HG03575 (cell line): ENCODE results near the gene MYMX.

ENCODE experiments used
- ATAC-seq: cut with Tn5 transposase; IDR thresholded peaks from one replicate; pipeline ENCODE4 v1.9.1; 2021; ENCODE audit not compliant: unreplicated experiment, insufficient number of reproducible peaks, low FRiP score; ENCODE audit errors: extremely low read depth

MYMX gene

DNA sequence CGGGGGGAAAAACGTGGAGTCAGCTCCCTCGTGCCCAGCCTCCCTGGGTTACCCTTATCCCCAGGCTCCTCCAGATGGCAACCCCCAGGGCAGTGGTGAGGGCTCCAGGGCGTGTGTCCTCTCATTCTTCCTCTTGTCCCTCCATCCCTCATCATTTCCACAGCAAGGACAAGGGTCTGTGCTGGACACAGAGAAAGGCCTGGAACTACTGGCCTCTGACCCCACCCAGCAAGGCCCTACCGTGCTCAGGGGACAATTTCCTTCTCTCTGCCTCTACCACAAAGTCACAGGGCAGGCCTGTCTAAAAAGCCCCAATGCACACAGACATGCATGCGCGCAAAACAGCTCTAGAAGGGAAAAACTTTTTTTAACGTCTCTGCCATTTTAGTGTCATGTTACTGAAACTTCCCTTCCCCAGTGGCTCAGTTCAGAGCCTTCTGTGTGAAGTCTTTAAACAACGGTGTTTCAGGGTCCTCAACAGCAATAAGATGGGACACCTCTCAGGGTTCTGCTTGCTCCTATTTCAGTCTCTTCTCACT, 41.7 kb downstream of the MYMX start:
- ATAC-seq, result no peak

GRCh38 chr6:44258921-44259320, 42.2 kb downstream of the MYMX start:
- no peak for ATAC-seq

DNA sequence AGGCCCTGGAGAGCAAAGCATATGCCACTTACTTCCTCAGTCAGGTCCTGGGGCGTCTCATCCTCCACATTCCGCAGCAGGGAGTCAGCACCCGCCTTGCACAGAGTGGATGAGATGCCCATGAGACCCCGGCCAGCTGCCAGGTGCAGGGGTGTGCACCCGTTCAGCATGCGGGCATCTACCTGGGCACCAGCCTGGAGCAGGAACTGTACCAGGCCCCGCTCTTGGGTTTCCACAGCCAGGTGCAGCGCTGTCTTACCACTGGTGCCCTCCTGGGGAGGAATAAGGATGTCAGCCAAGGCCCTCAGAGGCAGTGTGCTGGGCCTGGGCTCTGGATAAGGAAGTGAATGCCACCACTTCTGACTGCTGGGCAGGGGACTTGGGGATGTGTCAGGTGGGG, 43.3 kb downstream of the MYMX start:
- no peak for ATAC-seq

DNA sequence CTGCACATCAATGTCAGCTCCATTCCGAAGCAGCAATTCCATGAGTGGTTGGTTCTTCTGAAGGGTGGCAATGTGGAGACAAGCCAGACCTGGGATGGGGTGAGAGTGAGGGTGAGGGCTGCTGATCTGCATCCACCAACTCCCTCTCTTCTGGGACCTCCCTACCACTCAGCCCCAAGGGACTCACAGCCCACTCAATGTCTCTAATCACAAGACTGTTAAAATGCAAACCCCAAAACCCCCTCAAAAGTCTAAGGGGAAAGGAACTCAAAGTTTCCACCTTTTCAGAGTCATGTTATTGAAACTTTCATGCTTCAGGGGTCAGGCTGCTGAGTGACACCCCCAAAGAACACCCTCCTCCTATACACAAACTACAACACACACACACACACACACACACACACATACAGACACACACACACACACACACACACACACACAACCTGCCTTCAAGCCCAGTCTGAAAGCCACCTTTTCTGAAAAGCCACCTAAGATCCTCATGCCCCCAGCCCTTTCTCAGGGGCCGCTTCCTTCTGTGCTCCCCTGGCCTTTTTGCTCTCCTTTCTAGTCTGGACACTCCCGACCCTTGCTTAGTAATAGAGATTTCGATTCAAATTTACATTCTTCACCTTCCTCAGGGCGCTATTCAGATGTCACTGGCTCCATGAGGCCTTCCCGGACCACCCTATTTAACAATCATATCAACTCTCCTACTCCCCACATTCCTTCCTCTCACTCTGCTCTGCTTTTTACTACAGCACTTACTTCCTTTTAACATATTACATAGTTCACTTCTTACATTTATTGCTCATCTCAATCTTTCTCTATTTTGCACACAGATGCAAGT, 43.9 kb downstream of the MYMX start:
- no peak for ATAC-seq

DNA sequence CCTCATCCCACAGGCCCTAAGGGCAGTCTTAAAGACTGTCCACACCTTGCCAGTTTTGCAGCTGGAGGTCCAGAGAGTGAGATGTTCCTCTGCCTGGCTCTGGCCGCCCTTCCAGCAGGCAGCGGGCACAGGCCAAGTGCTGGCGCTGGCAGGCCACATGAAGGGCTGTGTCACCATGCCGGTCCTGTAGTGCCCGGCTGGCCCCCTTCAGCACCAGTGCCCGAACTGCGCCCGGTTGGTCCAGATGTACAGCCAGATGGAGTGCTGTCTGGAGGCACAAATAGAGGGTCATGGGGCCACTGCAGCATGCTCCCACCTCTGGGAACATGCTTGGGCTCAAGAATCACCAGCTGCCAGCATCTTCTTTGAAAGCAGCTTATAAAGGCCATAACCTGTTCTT, 44.9 kb downstream of the MYMX start:
- ATAC-seq, result no peak

- no peak for ATAC-seq
Measured at GRCh38 chr6:44262467-44263353, 46.0 kb downstream of the MYMX start.

DNA sequence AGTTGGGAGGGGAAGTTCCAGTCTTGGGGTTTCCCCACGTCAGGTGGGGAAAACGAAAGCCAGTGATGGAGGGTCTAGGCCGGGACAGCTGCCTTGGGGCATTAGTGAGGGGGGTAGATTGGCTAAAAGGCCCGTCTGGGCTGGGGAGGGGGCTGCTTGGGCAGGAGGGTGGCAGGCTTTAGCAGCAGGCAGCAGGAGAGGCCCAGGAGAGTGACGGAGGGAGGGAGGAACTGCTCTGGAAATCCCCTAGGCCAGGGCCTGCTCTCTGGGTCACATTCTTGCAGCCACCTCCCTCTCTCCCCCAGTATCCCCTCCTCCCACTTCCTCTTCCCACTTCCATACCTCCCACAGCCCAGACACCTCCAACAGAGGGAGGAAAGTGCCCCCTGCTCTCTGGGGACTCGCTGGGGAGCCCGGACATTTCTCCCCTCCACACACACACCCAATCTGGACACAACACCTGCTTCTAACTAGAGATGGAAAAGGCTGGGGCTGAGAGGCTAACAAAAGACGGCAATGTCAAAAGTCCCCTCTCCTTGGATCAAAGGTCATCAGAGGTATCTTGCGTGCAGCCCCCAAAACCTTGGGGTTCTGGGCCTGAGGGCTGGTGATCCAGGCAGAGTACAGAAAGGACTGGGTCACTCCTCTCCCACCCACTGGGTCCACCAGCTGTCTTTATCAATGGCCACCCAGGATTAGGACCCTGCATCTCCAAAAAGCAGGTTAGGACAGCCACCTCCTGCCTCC, 46.8 kb downstream of the MYMX start:
- ATAC-seq, result no peak

DNA sequence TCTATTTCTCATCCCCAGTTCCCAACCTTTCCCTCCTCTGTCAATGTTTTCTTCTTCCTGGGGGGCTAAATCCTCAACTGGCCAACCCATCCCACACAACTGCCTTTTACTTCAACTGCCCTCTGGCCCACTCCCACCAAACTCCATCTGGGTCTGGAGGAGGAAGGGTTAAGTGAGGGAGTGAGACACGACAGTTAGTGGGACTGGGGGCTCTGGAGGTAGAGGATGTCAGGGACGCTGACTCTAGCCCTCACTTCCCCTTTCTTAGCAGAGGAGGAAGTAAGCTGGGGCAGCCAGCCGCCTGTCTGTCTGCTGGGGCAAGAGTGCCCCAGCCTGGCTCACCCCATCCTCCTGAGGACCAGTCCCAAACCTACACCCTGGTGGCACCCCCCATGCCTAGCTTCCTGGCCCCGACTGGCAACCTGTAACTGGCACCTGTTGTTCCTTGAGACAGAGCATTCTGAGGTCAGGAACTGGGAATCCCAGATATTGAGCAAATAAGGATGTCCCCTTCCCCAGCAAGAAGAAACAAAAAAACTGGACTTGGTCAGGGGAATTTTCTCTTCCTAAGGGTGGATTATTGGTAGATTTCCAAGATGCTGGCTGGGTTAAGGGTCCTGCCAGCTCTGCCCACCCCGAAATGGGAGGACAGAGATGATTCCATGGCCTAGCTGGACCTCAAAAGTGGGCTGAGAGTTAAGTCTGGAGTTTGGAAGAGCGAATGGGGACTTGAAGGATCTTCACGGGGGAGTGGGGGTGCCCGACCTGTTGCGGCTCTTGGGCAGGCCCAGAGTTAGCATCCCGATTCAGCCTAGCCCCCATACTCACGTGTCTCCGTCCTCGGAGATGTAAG, 47.7 kb downstream of the MYMX start:
- ATAC-seq, result no peak

GRCh38 chr6:44265007-44265721, 48.4 kb downstream of the MYMX start, which contains the start of gene NFKBIE:
TSS of gene NFKBIE (minus strand) at chr6:44265551. CDS start at chr6:44265346, 205 bp downstream.
- no peak for ATAC-seq

DNA sequence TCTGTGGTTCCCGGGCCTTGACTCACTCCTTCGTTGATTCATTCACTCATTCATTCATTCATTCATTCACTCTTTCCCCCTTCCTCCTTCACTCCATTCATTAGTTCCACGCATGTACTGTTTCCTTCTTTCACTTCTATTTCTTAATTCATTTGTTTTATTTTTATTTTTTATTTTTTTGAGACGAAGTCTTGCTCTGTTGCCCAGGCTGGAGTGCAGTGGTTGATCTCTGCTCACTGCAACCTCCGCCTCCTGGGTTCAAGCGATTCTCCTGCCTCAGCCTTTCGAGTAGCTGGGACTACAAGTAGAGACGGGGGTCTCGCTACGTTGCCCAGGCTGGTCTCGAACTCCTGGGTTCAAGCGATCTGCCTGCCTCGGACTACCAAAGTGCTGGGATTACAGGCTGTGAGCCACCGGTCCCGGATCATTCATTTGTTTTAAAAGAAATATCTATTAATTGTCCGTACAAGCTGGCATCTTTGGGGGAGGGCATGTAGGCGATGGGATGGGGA, 49.1 kb downstream of the MYMX start:
- no peak for ATAC-seq

- no peak for ATAC-seq
Measured at GRCh38 chr6:44266347-44266746, 49.6 kb downstream of the MYMX start.

DNA sequence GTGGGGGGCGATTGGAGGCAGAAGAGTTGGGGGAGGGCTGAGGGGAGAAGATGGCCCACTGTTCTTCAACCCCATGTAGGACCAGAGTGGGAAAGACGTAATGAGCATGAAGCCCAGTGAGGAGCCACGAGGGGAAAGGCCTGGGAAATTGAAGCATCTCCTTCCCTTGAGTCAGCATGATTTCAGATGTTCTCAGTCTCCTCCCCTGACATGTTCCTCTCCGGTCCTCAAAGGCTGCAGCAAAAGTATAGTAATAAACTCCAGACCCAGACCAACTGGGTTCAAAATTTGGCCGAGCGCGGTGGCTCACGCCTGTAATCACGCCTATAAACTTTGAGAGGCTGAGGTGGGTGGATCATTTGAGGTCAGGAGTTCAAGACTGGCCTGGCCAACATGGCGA, 50.5 kb downstream of the MYMX start:
- no peak for ATAC-seq
